WTC11 (cell line): ENCODE measurements around the gene TDP1. TPM values are rescaled to one million over a fixed set of nuclear protein-coding genes. Genes with fewer than 3 reads are reported as not detected.
A peak's percentile ranks its signal among the peaks of the same experiment; 100 is the strongest.

Source experiments
- ATAC-seq: fragments of 200-7000 bp; cut with Tn5 transposase; 2 replicates; pipeline ENCODE4 v1.10.0; 2021; ENCODE audit warnings: mild to moderate bottlenecking, moderate library complexity
- CTCF ChIA-PET: fragments of 300-600 bp; sonication (Branson Sonifier 250); formaldehyde crosslinking; loops from one replicate; lab custom pipeline; 2021; ENCODE audit warnings: antibody characterized with exemption; lab: Charles Lee
- POLR2A ChIA-PET: fragments of 350-600 bp; sonication (Branson Sonifier 250); formaldehyde crosslinking; loops from one replicate; lab custom pipeline; 2021; ENCODE audit warnings: antibody characterized with exemption; lab: Charles Lee
- DNase-seq: peaks from one replicate; pipeline ENCODE4 v3.0.0; 2021; ENCODE audit warnings: low spot score
- H3K27ac Mint-ChIP-seq: 2 replicates; pipeline ENCODE4 v1.8.0; 2021; ENCODE audit warnings: mixed read lengths
- H3K27me3 Mint-ChIP-seq: 2 replicates; pipeline ENCODE4 v1.8.0; 2021; ENCODE audit warnings: low read depth, mild to moderate bottlenecking, moderate library complexity, mixed read lengths
- H3K36me3 Mint-ChIP-seq: 2 replicates; pipeline ENCODE4 v1.8.0; 2021; ENCODE audit warnings: mixed read lengths
- H3K4me1 Mint-ChIP-seq: 2 replicates; pipeline ENCODE4 v1.8.0; 2022; ENCODE audit warnings: mixed read lengths
- H3K4me3 Mint-ChIP-seq: 2 replicates; pipeline ENCODE4 v1.8.0; 2021; ENCODE audit warnings: mild to moderate bottlenecking, moderate library complexity, mixed read lengths
- H3K9me3 Mint-ChIP-seq: 2 replicates; pipeline ENCODE4 v1.8.0; 2021; ENCODE audit warnings: mixed read lengths
- ATF1 ChIP-seq: sonication (generic); formaldehyde crosslinking; IDR thresholded peaks from 2 replicates; pipeline ENCODE4 v1.8.1; 2023; ENCODE audit warnings: mild to moderate bottlenecking, moderate library complexity, missing genetic modification reagents
- E2F4 ChIP-seq: sonication (generic); formaldehyde crosslinking; IDR thresholded peaks from 2 replicates; pipeline ENCODE4 v1.8.1; 2022; ENCODE audit warnings: low read depth, mild to moderate bottlenecking, moderate library complexity, missing genetic modification reagents, borderline replicate concordance
- GABPB1 ChIP-seq: sonication (generic); formaldehyde crosslinking; IDR thresholded peaks from 2 replicates; pipeline ENCODE4 v1.8.1; 2023; ENCODE audit warnings: mild to moderate bottlenecking, missing genetic modification reagents
- IRF2 ChIP-seq: sonication (generic); formaldehyde crosslinking; IDR thresholded peaks from 2 replicates; pipeline ENCODE4 v1.8.0; 2022; ENCODE audit warnings: low read depth, missing genetic modification reagents, borderline replicate concordance
- MAX ChIP-seq: sonication (generic); formaldehyde crosslinking; IDR thresholded peaks from 2 replicates; pipeline ENCODE4 v1.8.0; 2022; ENCODE audit warnings: mild to moderate bottlenecking, missing genetic modification reagents
- MYBL2 ChIP-seq: sonication (generic); formaldehyde crosslinking; IDR thresholded peaks from 2 replicates; pipeline ENCODE4 v1.8.1; 2023; ENCODE audit warnings: mild to moderate bottlenecking, moderate library complexity, missing genetic modification reagents
- NFYB ChIP-seq: sonication (generic); formaldehyde crosslinking; conservative IDR thresholded peaks from 2 replicates; pipeline ENCODE4 v1.8.0; 2022; ENCODE audit warnings: low read depth, missing genetic modification reagents
- NR1H2 ChIP-seq: sonication (generic); formaldehyde crosslinking; IDR thresholded peaks from 2 replicates; pipeline ENCODE4 v1.9.0; 2021; ENCODE audit warnings: mild to moderate bottlenecking, moderate library complexity, missing genetic modification reagents
- TEAD4 ChIP-seq: sonication (generic); formaldehyde crosslinking; IDR thresholded peaks from 2 replicates; pipeline ENCODE4 v1.8.0; 2022; ENCODE audit warnings: mild to moderate bottlenecking, missing genetic modification reagents
- ZNF138 ChIP-seq: sonication (generic); formaldehyde crosslinking; conservative IDR thresholded peaks from 2 replicates; pipeline ENCODE4 v1.8.1; 2022; ENCODE audit warnings: mild to moderate bottlenecking, moderate library complexity, missing genetic modification reagents
- ZNF281 ChIP-seq: sonication (generic); formaldehyde crosslinking; IDR thresholded peaks from 2 replicates; pipeline ENCODE4 v1.8.0; 2023; ENCODE audit warnings: mild to moderate bottlenecking, missing genetic modification reagents
- ZNF317 ChIP-seq: sonication (generic); formaldehyde crosslinking; IDR thresholded peaks from 2 replicates; pipeline ENCODE4 v1.8.1; 2023; ENCODE audit warnings: low read depth, mild to moderate bottlenecking, moderate library complexity, missing genetic modification reagents, borderline replicate concordance
- ZNF396 ChIP-seq: fragments of 250-450 bp; sonication (Bioruptor Pico); IDR thresholded peaks from 2 replicates; pipeline ENCODE4 v1.8.0; 2021; ENCODE audit warnings: mild to moderate bottlenecking, moderate library complexity, borderline replicate concordance
- total RNA-seq: library from RNA; stranded (reverse); gene quantifications from 3 replicates; pipeline ENCODE4 v1.2.3, GENCODE V29; 2021

The TDP1 gene
- total RNA-seq, 1 experiment from 2014 or later, result 59.8 TPM

GRCh38 chr14:90060312-90060964 lies 104.7 kb downstream of the TDP1 start (continued):
- TF ChIP-seq E2F4 (CRISPR knock-in tag), result peak; percentile 54; the same call in 1 of the 2 replicates
- TF ChIP-seq MYBL2 (CRISPR knock-in tag), result peak; percentile 60; the same call in 1 of the 2 replicates

GRCh38 chr14:90060965-90061684 lies 105.4 kb downstream of the TDP1 start:
- no peaks in the 10 kb centered on the region for H3K9me3 Mint-ChIP-seq
- TF ChIP-seq MAX (CRISPR knock-in tag), result 0 out of 2 replicates have a peak, but pooled peaks have one; percentile 10
- 0 out of 2 replicates have a peak, but pooled peaks have one; percentile 8 for TF ChIP-seq E2F4 (CRISPR knock-in tag)
- no peak for TF ChIP-seq ZNF281 (CRISPR knock-in tag)
- TF ChIP-seq, all 79 proteins: peak for 2
- peak; percentile 47 for DNase-seq
- no peak overlapping the region for H3K27ac Mint-ChIP-seq
- peaks cover 28% of the 10 kb centered on the region for H3K4me1 Mint-ChIP-seq
- peak; percentile 20 for ATAC-seq
- no peaks in the 10 kb centered on the region for H3K36me3 Mint-ChIP-seq
- H3K27me3 Mint-ChIP-seq, result peaks cover 84% of the 10 kb centered on the region
- POLR2A ChIA-PET, result no interaction called here
- peak overlapping the region; percentile 73 for H3K4me3 Mint-ChIP-seq
- CTCF ChIA-PET, result interaction anchor here (0.7 to 2.8 kb wide), 6 partner anchors 12 to 1200 kb away, joined by 3 to 27 read pairs (median 10); no protein-coding TSS in a partner anchor

GRCh38 chr14:90061685-90062126 lies 106.0 kb downstream of the TDP1 start, which contains the start of gene KCNK13:
TSS of gene KCNK13 (plus strand) at chr14:90061994. CDS start at chr14:90062206, 212 bp downstream.
- ATAC-seq (peak; percentile 1; the same call in 1 of the 2 replicates), DNase-seq (peak; percentile 61)
- H3K36me3 Mint-ChIP-seq, result no peaks in the 10 kb centered on the region
- no peak within 1 kb of the TSS for H3K27ac Mint-ChIP-seq
- peaks cover 84% of the 10 kb centered on the region for H3K27me3 Mint-ChIP-seq
- no peak for TF ChIP-seq NR1H2 (CRISPR knock-in tag)
- no peak for TF ChIP-seq ZNF317 (CRISPR knock-in tag)
- TF ChIP-seq TEAD4 (CRISPR knock-in tag), result no peak
- TF ChIP-seq IRF2 (CRISPR knock-in tag), result no peak
- TF ChIP-seq ZNF396 (CRISPR knock-in tag), result no peak
- TF ChIP-seq NFYB (CRISPR knock-in tag), result no peak
- TF ChIP-seq ATF1 (CRISPR knock-in tag), result no peak
- TF ChIP-seq GABPB1 (CRISPR knock-in tag), result no peak
- no peak for TF ChIP-seq ZNF138 (CRISPR knock-in tag)
- peak within 1 kb of the TSS; percentile 84 for H3K4me3 Mint-ChIP-seq
- no peaks in the 10 kb centered on the region for H3K9me3 Mint-ChIP-seq
- H3K4me1 Mint-ChIP-seq, result peaks cover 28% of the 10 kb centered on the region
- ChIA-PET POLR2A (no interaction called here), CTCF (interaction anchor here (0.6 to 2.8 kb wide), 6 partner anchors 46 to 1201 kb away, joined by 3 to 27 read pairs (median 9); no protein-coding TSS in a partner anchor)
